ENCODE data around the gene CITED4. TPM values are rescaled to one million over a fixed set of nuclear protein-coding genes. Genes with fewer than 3 reads are reported as not detected.

Gene CITED4
- total RNA-seq, 1 experiment from 2014 or later, result 0.55 TPM

GRCh38 chr1:40861224-40862003 lies 749 bp downstream of the CITED4 start:
- no peak for DNase-seq (ENCODE audit: low read depth, low spot score)
- in situ Hi-C loops (cut with HindIII; ENCODE audit: low pct_unique_long_range_greater_than_20kb, low sequenced_read_pairs), result no loop called here

- in situ Hi-C loops (cut with HindIII; ENCODE audit: low pct_unique_long_range_greater_than_20kb, low sequenced_read_pairs), result no loop called here
- no peak for DNase-seq (ENCODE audit: low read depth, low spot score)
Measured at GRCh38 chr1:40860706-40861223, 1.4 kb downstream of the CITED4 start.

GRCh38 chr1:40858856-40859416 lies 3.2 kb downstream of the CITED4 start:
- in situ Hi-C loops (cut with HindIII; ENCODE audit: low pct_unique_long_range_greater_than_20kb, low sequenced_read_pairs), result no loop called here
- no peak for DNase-seq (ENCODE audit: low read depth, low spot score)

- DNase-seq (ENCODE audit: low read depth, low spot score), result no peak
- in situ Hi-C loops (cut with HindIII; ENCODE audit: low pct_unique_long_range_greater_than_20kb, low sequenced_read_pairs), result no loop called here
Measured at GRCh38 chr1:40857737-40858136, 4.4 kb downstream of the CITED4 start.

GRCh38 chr1:40856656-40857302 lies 5.4 kb downstream of the CITED4 start:
- DNase-seq (ENCODE audit: low read depth, low spot score), result no peak
- in situ Hi-C loops (cut with HindIII; ENCODE audit: low pct_unique_long_range_greater_than_20kb, low sequenced_read_pairs), result no loop called here

GRCh38 chr1:40856116-40856515 lies 6.0 kb downstream of the CITED4 start:
- DNase-seq (ENCODE audit: low read depth, low spot score), result no peak
- in situ Hi-C loops (cut with HindIII; ENCODE audit: low pct_unique_long_range_greater_than_20kb, low sequenced_read_pairs), result no loop called here

GRCh38 chr1:40855513-40855912 lies 6.7 kb downstream of the CITED4 start:
- in situ Hi-C loops (cut with HindIII; ENCODE audit: low pct_unique_long_range_greater_than_20kb, low sequenced_read_pairs), result no loop called here
- DNase-seq (ENCODE audit: low read depth, low spot score), result peak; percentile 32

- DNase-seq (ENCODE audit: low read depth, low spot score), result no peak
- in situ Hi-C loops (cut with HindIII; ENCODE audit: low pct_unique_long_range_greater_than_20kb, low sequenced_read_pairs), result no loop called here
Measured at GRCh38 chr1:40853885-40854170, 8.3 kb downstream of the CITED4 start.

- no peak for DNase-seq (ENCODE audit: low read depth, low spot score)
- in situ Hi-C loops (cut with HindIII; ENCODE audit: low pct_unique_long_range_greater_than_20kb, low sequenced_read_pairs), result no loop called here
Measured at GRCh38 chr1:40853113-40853884, 8.9 kb downstream of the CITED4 start.

GRCh38 chr1:40851643-40852042 lies 10.5 kb downstream of the CITED4 start:
- no peak for DNase-seq (ENCODE audit: low read depth, low spot score)
- in situ Hi-C loops (cut with HindIII; ENCODE audit: low pct_unique_long_range_greater_than_20kb, low sequenced_read_pairs), result no loop called here

- in situ Hi-C loops (cut with HindIII; ENCODE audit: low pct_unique_long_range_greater_than_20kb, low sequenced_read_pairs), result no loop called here
- DNase-seq (ENCODE audit: low read depth, low spot score), result peak; percentile 69
Measured at GRCh38 chr1:40849801-40850592, 12.2 kb downstream of the CITED4 start.

GRCh38 chr1:40848530-40849189 lies 13.5 kb downstream of the CITED4 start:
- peak; percentile 77 for DNase-seq (ENCODE audit: low read depth, low spot score)
- in situ Hi-C loops (cut with HindIII; ENCODE audit: low pct_unique_long_range_greater_than_20kb, low sequenced_read_pairs), result no loop called here

GRCh38 chr1:40847023-40847745 lies 15.0 kb downstream of the CITED4 start:
- in situ Hi-C loops (cut with HindIII; ENCODE audit: low pct_unique_long_range_greater_than_20kb, low sequenced_read_pairs), result no loop called here
- peak; percentile 54 for DNase-seq (ENCODE audit: low read depth, low spot score)

- no peak for DNase-seq (ENCODE audit: low read depth, low spot score)
- in situ Hi-C loops (cut with HindIII; ENCODE audit: low pct_unique_long_range_greater_than_20kb, low sequenced_read_pairs), result no loop called here
Measured at GRCh38 chr1:40845895-40846294, 16.3 kb downstream of the CITED4 start.

- no peak for DNase-seq (ENCODE audit: low read depth, low spot score)
- in situ Hi-C loops (cut with HindIII; ENCODE audit: low pct_unique_long_range_greater_than_20kb, low sequenced_read_pairs), result no loop called here
Measured at GRCh38 chr1:40844887-40845878, 17.0 kb downstream of the CITED4 start.
